IMR-90 (cell line): ENCODE data around the gene PTPRK. TPM values are rescaled to one million over a fixed set of nuclear protein-coding genes. Genes with fewer than 3 reads are reported as not detected.

Source experiments
- ATAC-seq: fragments of 200-7000 bp; cut with Tn5 transposase; 2 replicates; pipeline ENCODE4 v1.9.1; 2020; ENCODE audit warnings: low read depth, mild to moderate bottlenecking, moderate library complexity
- BruUV-seq: library from RNA; stranded (reverse); fragments of 400-500 nt; replicated peaks from 2 replicates; lab custom pipeline; 2021; lab: Mats Ljungman, UMichigan
- CTCF ChIA-PET: fragments of 300-600 bp; formaldehyde crosslinking; extraction: SDS; loops from one replicate; lab custom pipeline; 2021; ENCODE audit warnings: antibody characterized with exemption; lab: Yijun Ruan, JAX
- POLR2A ChIA-PET: fragments of 300-600 bp; sonication (Branson Sonifier 250); formaldehyde crosslinking; loops from one replicate; lab custom pipeline; 2022; ENCODE audit warnings: antibody characterized with exemption; ENCODE audit not compliant: unreplicated experiment; lab: Charles Lee
- DNase-seq: peaks from one replicate; pipeline ENCODE4 v3.0.0; 2013
- H2AFZ ChIP-seq: replicated peaks from 2 replicates; pipeline ENCODE3; 2013; ENCODE audit warnings: low read length, mild to moderate bottlenecking; ENCODE audit not compliant: poor library complexity
- H2AK5ac ChIP-seq: 2 replicates; pipeline ENCODE4 v1.6.1; 2013; ENCODE audit warnings: low read depth, low read length, inconsistent platforms
- H2AK9ac ChIP-seq: replicated peaks from 2 replicates; pipeline ENCODE3; 2013; ENCODE audit warnings: mild to moderate bottlenecking, low read depth, low read length, moderate library complexity; ENCODE audit not compliant: poor library complexity
- H2BK120ac ChIP-seq: 2 replicates; pipeline ENCODE4 v1.6.1; 2013; ENCODE audit warnings: low read depth, low read length, inconsistent platforms
- H2BK15ac ChIP-seq: 3 replicates; pipeline ENCODE4 v1.6.1; 2013; ENCODE audit warnings: low read depth, low read length, inconsistent platforms
- H2BK20ac ChIP-seq: 2 replicates; pipeline ENCODE4 v1.6.1; 2013; ENCODE audit warnings: low read depth, mild to moderate bottlenecking, inconsistent platforms, low read length, moderate library complexity
- H2BK5ac ChIP-seq: 2 replicates; pipeline ENCODE4 v1.6.1; 2013; ENCODE audit warnings: mild to moderate bottlenecking, low read depth, low read length, inconsistent platforms; ENCODE audit not compliant: poor library complexity, severe bottlenecking
- H3K14ac ChIP-seq: replicated peaks from 2 replicates; pipeline ENCODE4 v1.6.1; 2013; ENCODE audit warnings: low read depth, low read length, inconsistent platforms
- H3K18ac ChIP-seq: 2 replicates; pipeline ENCODE4 v1.6.1; 2013; ENCODE audit warnings: low read depth, low read length, control low read depth
- H3K23ac ChIP-seq: 2 replicates; pipeline ENCODE4 v1.6.1; 2013; ENCODE audit warnings: low read depth, low read length, inconsistent platforms
- H3K27ac ChIP-seq: 2 replicates; pipeline ENCODE4 v1.5.1; 2013; ENCODE audit warnings: mild to moderate bottlenecking, control low read depth, low read length; ENCODE audit not compliant: insufficient read depth
- H3K27me3 ChIP-seq: 2 replicates; pipeline ENCODE4 v1.6.1; 2013; ENCODE audit warnings: low read length; ENCODE audit not compliant: control insufficient read depth, insufficient read depth
- H3K36me3 ChIP-seq: 2 replicates; pipeline ENCODE4 v1.6.1; 2013; ENCODE audit warnings: low read length, mixed read lengths; ENCODE audit not compliant: control insufficient read depth, insufficient read depth
- H3K4ac ChIP-seq: 2 replicates; pipeline ENCODE4 v1.6.1; 2013; ENCODE audit warnings: low read depth, low read length, inconsistent platforms
- H3K4me1 ChIP-seq: 2 replicates; pipeline ENCODE4 v1.6.1; 2013; ENCODE audit warnings: low read length, mixed read lengths; ENCODE audit not compliant: control insufficient read depth, insufficient read depth
- H3K4me2 ChIP-seq: 2 replicates; pipeline ENCODE4 v1.6.1; 2013; ENCODE audit warnings: low read depth, mild to moderate bottlenecking, control low read depth, low read length, moderate library complexity
- H3K4me3 ChIP-seq: 2 replicates; pipeline ENCODE4 v1.5.1; 2013; ENCODE audit warnings: low read depth, mild to moderate bottlenecking, control low read depth, low read length, moderate library complexity; ENCODE audit not compliant: insufficient read depth
- H3K56ac ChIP-seq: 2 replicates; pipeline ENCODE4 v1.6.1; 2013; ENCODE audit warnings: low read length, inconsistent platforms; ENCODE audit not compliant: insufficient read depth; ENCODE audit errors: extremely low read depth
- H3K79me1 ChIP-seq, 2 experiments: 2 replicates each; pipeline ENCODE4 v1.6.1; 2013; ENCODE audit warnings: low read length in 2 of 2, inconsistent platforms in 1 of 2, low read depth in 1 of 2
- H3K9ac ChIP-seq: 2 replicates; pipeline ENCODE4 v1.6.1; 2013; ENCODE audit warnings: low read depth, low read length, control low read depth
- H3K9me1 ChIP-seq: 2 replicates; pipeline ENCODE4 v1.6.1; 2013; ENCODE audit warnings: low read length, inconsistent platforms; ENCODE audit not compliant: insufficient read depth
- H3K9me3 ChIP-seq: 2 replicates; pipeline ENCODE4 v1.6.1; 2013; ENCODE audit warnings: low read length; ENCODE audit not compliant: control insufficient read depth, insufficient read depth
- H4K20me1 ChIP-seq: 2 replicates; pipeline ENCODE4 v1.6.1; 2013; ENCODE audit warnings: low read length, inconsistent platforms; ENCODE audit not compliant: insufficient read depth
- H4K5ac ChIP-seq: 2 replicates; pipeline ENCODE4 v1.6.1; 2013; ENCODE audit warnings: mild to moderate bottlenecking, low read depth, low read length, control low read depth
- H4K8ac ChIP-seq, 2 experiments: 2 replicates each; pipeline ENCODE4 v1.6.1; 2013; ENCODE audit warnings: low read depth in 2 of 2, low read length in 2 of 2, control low read depth in 1 of 2, inconsistent platforms in 1 of 2
- H4K91ac ChIP-seq: 2 replicates; pipeline ENCODE4 v1.6.1; 2013; ENCODE audit warnings: low read depth, low read length, inconsistent platforms; ENCODE audit not compliant: insufficient read depth
- BHLHE40 ChIP-seq: fragments of 150-350 bp; IDR thresholded peaks from 2 replicates; pipeline ENCODE4 v1.6.1; 2016; ENCODE audit warnings: mild to moderate bottlenecking, low read depth, low read length
- CEBPB ChIP-seq: IDR thresholded peaks from 2 replicates; pipeline ENCODE4 v1.6.1; 2012; ENCODE audit warnings: low read depth, low read length, improper control_type of control experiment
- CHD1 ChIP-seq: IDR thresholded peaks from 2 replicates; pipeline ENCODE4 v1.6.1; 2012; ENCODE audit warnings: low read depth, low read length, improper control_type of control experiment
- CTCF ChIP-seq: conservative IDR thresholded peaks from 2 replicates; pipeline ENCODE4 v1.5.1; 2012; ENCODE audit warnings: mild to moderate bottlenecking, low read depth, low read length, improper control_type of control experiment
- ELK1 ChIP-seq: fragments of 150-350 bp; IDR thresholded peaks from 2 replicates; pipeline ENCODE4 v1.6.1; 2016; ENCODE audit warnings: low read depth, mild to moderate bottlenecking, low read length, moderate library complexity, borderline replicate concordance
- FOS ChIP-seq: fragments of 150-350 bp; IDR thresholded peaks from 2 replicates; pipeline ENCODE4 v1.6.1; 2016; ENCODE audit warnings: low read depth, low read length
- MAFK ChIP-seq: IDR thresholded peaks from 2 replicates; pipeline ENCODE4 v1.6.1; 2012; ENCODE audit warnings: low read depth, low read length, improper control_type of control experiment
- MAZ ChIP-seq: IDR thresholded peaks from 2 replicates; pipeline ENCODE4 v1.6.1; 2012; ENCODE audit warnings: low read depth, mild to moderate bottlenecking, low read length, improper control_type of control experiment, moderate library complexity, borderline replicate concordance
- MXI1 ChIP-seq: IDR thresholded peaks from 2 replicates; pipeline ENCODE4 v1.6.1; 2012; ENCODE audit warnings: low read depth, mild to moderate bottlenecking, low read length, moderate library complexity, borderline replicate concordance
- NFE2L2 ChIP-seq: fragments of 150-350 bp; IDR thresholded peaks from 2 replicates; pipeline ENCODE4 v1.6.1; 2016; ENCODE audit warnings: low read depth, mild to moderate bottlenecking, low read length
- POLR2A ChIP-seq: IDR thresholded peaks from 2 replicates; pipeline ENCODE4 v1.6.1; 2012; ENCODE audit warnings: mild to moderate bottlenecking, low read depth, low read length
- RAD21 ChIP-seq: IDR thresholded peaks from 2 replicates; pipeline ENCODE4 v1.6.1; 2012; ENCODE audit warnings: low read length, improper control_type of control experiment
- RCOR1 ChIP-seq: IDR thresholded peaks from 2 replicates; pipeline ENCODE4 v1.6.1; 2012; ENCODE audit warnings: mild to moderate bottlenecking, low read length, improper control_type of control experiment; ENCODE audit not compliant: insufficient replicate concordance
- RFX5 ChIP-seq: IDR thresholded peaks from 2 replicates; pipeline ENCODE4 v1.8.0; 2012; ENCODE audit warnings: low read depth, mild to moderate bottlenecking, low read length, moderate library complexity
- SMC3 ChIP-seq: fragments of 150-350 bp; IDR thresholded peaks from 2 replicates; pipeline ENCODE4 v1.6.1; 2016; ENCODE audit warnings: low read depth, mild to moderate bottlenecking, antibody characterized with exemption, low read length, moderate library complexity
- WGBS, 2 experiments: methylation state at CpG; one replicate each; pipeline versions ENCODE4 v1.1.5 to v1.1.7; 2013; ENCODE audit warnings: missing lambda C conversion rate in 2 of 2; ENCODE audit not compliant: insufficient read length in 1 of 2; ENCODE audit errors: extremely low coverage in 2 of 2; 5-methylcytosine and 5-hydroxymethylcytosine counted together
- dilution Hi-C: fragments of 300-500 bp; cut with HindIII; formaldehyde crosslinking; loops from one replicate; pipeline ENCODE4 v1.14.3; 2018; ENCODE audit warnings: low sequenced_read_pairs; ENCODE audit not compliant: unreplicated experiment
- in situ Hi-C: fragments of 300-500 bp; cut with MboI; formaldehyde crosslinking; loops from 3 replicates; pipeline ENCODE4 v1.14.3; 2019; ENCODE audit warnings: low sequenced_read_pairs, inconsistent platforms, mixed read lengths
- intact Hi-C: fragments of 100-400 bp; cut with micrococcal nuclease; formaldehyde crosslinking; loops from 2 replicates; pipeline ENCODE4 v1.10.0; 2022
- polyA plus RNA-seq, 3 experiments: library from polyadenylated mRNA; depleted of rRNA; stranded (reverse); fragments of >200 nt; gene quantifications; 2 replicates each; pipeline ENCODE4 v1.2.3, GENCODE V29; 2012; ENCODE audit warnings: low replicate concordance in 1 of 3
- total RNA-seq: library from RNA; depleted of rRNA; stranded (reverse); fragments of >200 nt; gene quantifications from 2 replicates; pipeline ENCODE4 v1.2.3, GENCODE V29; 2012
- TF ChIP-seq, protein P1 (sequence below): fragments of 150-350 bp; IDR thresholded peaks from 2 replicates; pipeline ENCODE4 v1.6.1; 2017; ENCODE audit warnings: mild to moderate bottlenecking, antibody characterized with exemption, low read length, low read depth

The PTPRK gene
- total and polyA plus RNA-seq, 2 of the 4 experiments (the other 2 are of a cell fraction) = 18.0 to 80.8 TPM

DNA sequence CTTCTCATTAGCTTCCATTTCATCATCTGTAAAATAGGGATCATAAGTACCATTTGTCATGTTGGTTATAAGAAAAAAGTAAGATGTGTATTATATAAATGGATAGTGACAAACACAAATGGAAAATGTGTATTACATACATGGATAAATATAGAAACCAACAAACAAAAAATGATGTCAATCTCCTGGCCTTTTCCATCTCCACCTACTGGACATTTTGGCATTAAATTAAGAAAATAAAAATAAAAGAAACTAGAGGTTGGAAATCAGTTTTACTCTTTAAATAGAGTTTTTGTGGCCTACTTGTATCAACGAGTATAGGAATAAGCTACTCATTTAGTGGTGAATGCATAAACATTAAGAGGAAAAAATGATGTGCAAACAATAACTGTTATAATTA lies 552.0 kb downstream of the PTPRK start:
- Histone ChIP-seq H4K5ac (no peak overlapping the region), H2AFZ (no peak overlapping the region), H4K8ac (no peak overlapping the region), H3K36me3 (peaks cover 18% of the 10 kb centered on the region), H3K4me2 (no peak overlapping the region), H2BK5ac (no peak overlapping the region), H3K27ac (no peak overlapping the region), H3K9me3 (no peaks in the 10 kb centered on the region), H2BK20ac (no peak overlapping the region), H3K23ac (no peak overlapping the region), H2BK15ac (no peak overlapping the region), H4K91ac (no peak overlapping the region), H3K56ac (no peak overlapping the region), H3K9me1 (no peaks in the 10 kb centered on the region; the same call in 1 of the 2 replicates), H3K18ac (no peak overlapping the region), H3K9ac (no peak overlapping the region), H2AK9ac (no peak overlapping the region), H3K4me3 (no peak overlapping the region), H3K4me1 (peaks cover 6% of the 10 kb centered on the region), H3K4ac (no peak overlapping the region), H2BK120ac (no peak overlapping the region), H2AK5ac (no peak overlapping the region), H3K79me1 (no peaks in the 10 kb centered on the region), H3K27me3 (no peaks in the 10 kb centered on the region), H4K20me1 (no peaks in the 10 kb centered on the region), H3K14ac (no peak overlapping the region)
- ATAC-seq (no peak), DNase-seq (no peak)
- TF ChIP-seq CEBPB (no peak), MXI1 (no peak), CTCF (no peak), FOS (no peak), MAFK (no peak), CHD1 (no peak), SMC3 (no peak), RCOR1 (no peak), MAZ (no peak), POLR2A (no peak), NFE2L2 (no peak), RAD21 (no peak), ELK1 (no peak), RFX5 (no peak), BHLHE40 (no peak)
- TF ChIP-seq, protein P1, sequence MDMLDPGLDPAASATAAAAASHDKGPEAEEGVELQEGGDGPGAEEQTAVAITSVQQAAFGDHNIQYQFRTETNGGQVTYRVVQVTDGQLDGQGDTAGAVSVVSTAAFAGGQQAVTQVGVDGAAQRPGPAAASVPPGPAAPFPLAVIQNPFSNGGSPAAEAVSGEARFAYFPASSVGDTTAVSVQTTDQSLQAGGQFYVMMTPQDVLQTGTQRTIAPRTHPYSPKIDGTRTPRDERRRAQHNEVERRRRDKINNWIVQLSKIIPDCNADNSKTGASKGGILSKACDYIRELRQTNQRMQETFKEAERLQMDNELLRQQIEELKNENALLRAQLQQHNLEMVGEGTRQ = no peak
- CTCF ChIA-PET = interaction anchor here (0.7 to 1.2 kb wide), 3 partner anchors 11 to 744 kb away, joined by 3 read pairs; no protein-coding TSS in a partner anchor
- POLR2A ChIA-PET = no interaction called here
- dilution Hi-C loops (no loop called here), in situ Hi-C loops (no loop called here), intact Hi-C loops (loop anchor here (5.0 kb wide), 1 partner anchor 231 kb away; no protein-coding TSS in a partner anchor)
- no TSS peak for BruUV-seq
- no CpG with 5 or more reads among the region's 1 CpG for WGBS, 2 experiments
